Measurements from ENCODE around the gene VWC2L. TPM values are rescaled to one million over a fixed set of nuclear protein-coding genes. Genes with fewer than 3 reads are reported as not detected.

VWC2L gene
- total and polyA plus RNA-seq, 10 donors: not detected

DNA sequence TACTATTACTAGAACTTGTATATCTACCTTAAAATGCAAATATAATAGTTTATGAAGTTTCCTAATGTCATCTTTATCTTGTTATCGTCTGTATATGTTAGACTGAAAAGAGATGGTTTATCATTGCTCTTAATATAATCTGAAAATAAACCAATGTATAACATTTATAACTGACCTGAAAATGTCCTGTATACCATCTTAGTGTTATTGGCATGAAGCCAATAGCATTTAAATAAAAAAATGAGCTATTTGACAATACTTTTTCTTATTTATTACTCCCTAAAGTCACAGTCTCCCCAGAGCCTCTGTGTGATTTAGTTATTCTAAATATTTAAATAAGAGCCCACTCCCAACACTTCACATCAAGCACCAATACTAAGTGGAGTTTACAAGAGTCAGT, 1.8 kb downstream of the VWC2L start:
- Histone ChIP-seq H3K4me1 (no peaks in the 10 kb centered on the region), H3K4me3 (no peak overlapping the region), H3K9me3 (no peaks in the 10 kb centered on the region), H3K36me3 (no peaks in the 10 kb centered on the region), H3K27me3 (replicated peaks in 1 of 7) (no peaks in the 10 kb centered on the region), H3K27ac (no peak overlapping the region)
- WGBS, 5 donors: 65 to 85% (median 80%) methylated on average over 1 of the region's 1 CpG
- no peak for DNase-seq
- no peak for TF ChIP-seq POLR2A (IDR thresholded peaks at IDR 0.05)
- TF ChIP-seq POLR2AphosphoS5 (IDR thresholded peaks at IDR 0.05): no peak
- no peak for TF ChIP-seq CTCF (IDR thresholded peaks at IDR 0.05 in 8 of 11, conservative IDR thresholded peaks at IDR 0.05 in 3 of 11)
- intact Hi-C loops (cut with DNase I; ENCODE audit: low total_unique reads): no loop called here

DNA sequence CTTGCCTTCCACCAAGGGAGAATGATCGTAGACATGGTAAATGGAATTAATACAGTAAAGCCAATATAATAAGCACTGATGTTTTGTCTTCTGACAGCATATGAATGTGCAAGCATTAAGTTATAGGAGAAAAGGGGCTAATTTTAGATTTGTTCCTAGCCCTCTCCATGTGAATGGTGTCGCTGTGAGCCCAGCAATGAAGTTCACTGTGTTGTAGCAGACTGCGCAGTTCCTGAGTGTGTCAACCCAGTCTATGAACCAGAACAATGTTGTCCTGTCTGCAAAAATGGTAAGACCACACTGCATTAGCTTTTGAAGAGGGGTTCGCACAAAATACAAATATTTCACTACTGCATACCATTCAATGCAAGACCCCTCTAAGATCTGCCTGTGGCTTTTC, 25.6 kb downstream of the VWC2L start:
- Histone ChIP-seq H3K36me3 (no peaks in the 10 kb centered on the region), H3K4me1 (no peaks in the 10 kb centered on the region), H3K9me3 (no peaks in the 10 kb centered on the region), H3K27me3 (replicated peaks in 1 of 7) (no peaks in the 10 kb centered on the region), H3K27ac (no peak overlapping the region), H3K4me3 (no peak overlapping the region)
- no peak for DNase-seq
- WGBS, 5 donors: 82 to 95% (median 88%) methylated on average over 4 of the region's 4 CpGs
- TF ChIP-seq POLR2A (IDR thresholded peaks at IDR 0.05) (no peak), POLR2AphosphoS5 (IDR thresholded peaks at IDR 0.05) (no peak), CTCF (IDR thresholded peaks at IDR 0.05 in 8 of 11, conservative IDR thresholded peaks at IDR 0.05 in 3 of 11) (no peak)
- intact Hi-C loops (cut with DNase I; ENCODE audit: low total_unique reads): no loop called here

DNA sequence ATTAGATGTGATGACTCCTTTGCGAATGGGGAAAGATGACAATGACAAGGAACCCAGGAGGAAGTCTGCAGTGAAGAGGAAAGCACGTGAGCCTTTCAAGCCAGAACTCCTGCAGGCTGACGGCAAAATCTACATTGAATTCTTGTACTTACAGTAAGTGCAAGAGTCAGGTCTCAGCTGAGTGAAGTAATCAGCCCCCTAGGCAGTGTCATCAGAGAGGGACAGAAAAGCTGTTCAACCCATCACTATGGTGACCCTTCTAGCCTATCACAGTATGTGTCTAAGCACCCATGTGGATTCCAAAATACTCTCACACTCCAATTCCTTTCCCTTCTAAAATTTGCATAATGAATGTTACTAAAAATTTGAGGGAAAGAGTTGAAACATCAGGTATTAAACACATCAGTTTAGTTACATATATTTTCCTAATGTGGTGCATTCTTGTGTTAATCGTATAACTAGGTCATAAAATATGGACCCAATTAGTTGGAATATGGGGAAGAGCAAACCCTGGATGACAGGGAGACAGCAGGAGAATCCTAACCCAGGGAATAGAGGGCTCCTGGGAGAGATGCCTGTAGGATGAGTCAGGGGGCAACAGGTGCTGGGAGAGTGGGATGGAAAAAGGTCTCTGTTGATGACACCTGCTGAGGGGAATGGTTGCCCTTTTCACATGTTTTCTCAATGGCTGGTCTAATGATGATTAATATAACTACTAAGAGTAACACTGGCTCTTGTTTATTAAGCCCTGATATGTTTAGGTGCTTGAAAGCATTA, 39.5 kb downstream of the VWC2L start:
- Histone ChIP-seq H3K4me1 (no peaks in the 10 kb centered on the region), H3K9me3 (no peaks in the 10 kb centered on the region), H3K27me3 (replicated peaks in 1 of 7) (no peaks in the 10 kb centered on the region), H3K4me3 (no peak overlapping the region), H3K27ac (no peak overlapping the region), H3K36me3 (no peaks in the 10 kb centered on the region)
- intact Hi-C loops (cut with DNase I; ENCODE audit: low total_unique reads): no loop called here
- no peak for TF ChIP-seq POLR2A (IDR thresholded peaks at IDR 0.05)
- no peak for TF ChIP-seq POLR2AphosphoS5 (IDR thresholded peaks at IDR 0.05)
- no peak for TF ChIP-seq CTCF (IDR thresholded peaks at IDR 0.05 in 8 of 11, conservative IDR thresholded peaks at IDR 0.05 in 3 of 11)
- WGBS, 5 donors: 73 to 88% (median 81%) methylated on average over 4 of the region's 4 CpGs
- no peak for DNase-seq

DNA sequence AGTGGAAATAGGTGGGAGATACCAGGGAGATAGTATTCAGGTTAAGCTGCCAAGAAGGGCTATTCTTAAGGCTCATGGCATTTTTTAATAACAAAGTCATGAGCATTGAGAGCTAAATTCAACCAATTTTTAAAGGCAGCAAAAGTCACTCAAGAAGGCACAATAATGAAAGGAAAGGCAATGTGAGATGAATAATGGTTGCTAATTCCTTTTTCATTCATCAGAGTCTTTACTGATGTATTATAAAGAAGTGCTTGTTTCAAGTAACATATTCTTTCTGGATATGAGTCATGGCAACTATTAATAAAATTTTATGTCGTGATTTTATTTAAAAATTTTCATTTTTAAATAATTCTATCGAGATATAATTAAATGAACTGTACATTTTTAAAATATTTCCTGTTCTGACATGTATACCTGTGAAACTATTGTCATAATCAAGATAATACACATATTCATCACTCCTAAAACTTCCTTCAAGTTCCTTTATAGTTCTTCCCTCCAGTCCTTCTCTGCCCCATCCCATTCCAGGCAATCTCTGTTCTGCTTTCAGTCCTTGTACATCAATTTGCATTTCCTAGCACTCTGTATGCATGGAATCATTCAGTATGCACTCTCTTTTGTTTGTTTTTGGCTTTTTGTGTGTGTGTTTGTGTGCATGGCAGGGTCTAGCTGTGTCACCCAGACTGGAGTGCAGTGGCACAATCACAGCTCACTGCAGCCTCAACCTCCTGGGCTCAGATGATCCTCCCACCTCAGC, 40.8 kb downstream of the VWC2L start:
- H3K27ac ChIP-seq: no peak overlapping the region
- 56 to 75% (median 63%) methylated on average over 2 of the region's 2 CpGs for WGBS, 5 donors

More for the DNA sequence above, 40.8 kb downstream of the VWC2L start:
- intact Hi-C loops (cut with DNase I; ENCODE audit: low total_unique reads): no loop called here
- Histone ChIP-seq H3K9me3 (no peaks in the 10 kb centered on the region), H3K4me1 (no peaks in the 10 kb centered on the region), H3K4me3 (no peak overlapping the region), H3K36me3 (no peaks in the 10 kb centered on the region), H3K27me3 (replicated peaks in 1 of 7) (no peaks in the 10 kb centered on the region)
- DNase-seq: no peak
- TF ChIP-seq POLR2A (IDR thresholded peaks at IDR 0.05) (no peak), POLR2AphosphoS5 (IDR thresholded peaks at IDR 0.05) (no peak), CTCF (IDR thresholded peaks at IDR 0.05 in 8 of 11, conservative IDR thresholded peaks at IDR 0.05 in 3 of 11) (no peak)

Data from spleen (tissue), 11 donors.